Subcutaneous adipose tissue (tissue), 4 donors: ENCODE data around the gene SLC5A2. TPM values are rescaled to one million over a fixed set of nuclear protein-coding genes. Genes with fewer than 3 reads are reported as not detected.

Experiments used
- total RNA-seq, 4 donors: library from RNA; depleted of rRNA; stranded (reverse); fragments of >200 nt; gene quantifications; one replicate each; pipeline ENCODE4 v1.1.0, GENCODE V29; 2016
- TF ChIP-seq, protein P1 (sequence below): fragments of 450-650 bp; IDR thresholded peaks from one replicate; pipeline ENCODE4 v1.5.1; 2016; ENCODE audit warnings: low read depth, mild to moderate bottlenecking, control low read depth, antibody characterized with exemption, moderate library complexity

The SLC5A2 gene
- total RNA-seq, 4 donors from 2014 or later: not detected

GRCh38 chr16:31484491-31485171, 1.7 kb downstream of the SLC5A2 start:
- TF ChIP-seq, protein P1, sequence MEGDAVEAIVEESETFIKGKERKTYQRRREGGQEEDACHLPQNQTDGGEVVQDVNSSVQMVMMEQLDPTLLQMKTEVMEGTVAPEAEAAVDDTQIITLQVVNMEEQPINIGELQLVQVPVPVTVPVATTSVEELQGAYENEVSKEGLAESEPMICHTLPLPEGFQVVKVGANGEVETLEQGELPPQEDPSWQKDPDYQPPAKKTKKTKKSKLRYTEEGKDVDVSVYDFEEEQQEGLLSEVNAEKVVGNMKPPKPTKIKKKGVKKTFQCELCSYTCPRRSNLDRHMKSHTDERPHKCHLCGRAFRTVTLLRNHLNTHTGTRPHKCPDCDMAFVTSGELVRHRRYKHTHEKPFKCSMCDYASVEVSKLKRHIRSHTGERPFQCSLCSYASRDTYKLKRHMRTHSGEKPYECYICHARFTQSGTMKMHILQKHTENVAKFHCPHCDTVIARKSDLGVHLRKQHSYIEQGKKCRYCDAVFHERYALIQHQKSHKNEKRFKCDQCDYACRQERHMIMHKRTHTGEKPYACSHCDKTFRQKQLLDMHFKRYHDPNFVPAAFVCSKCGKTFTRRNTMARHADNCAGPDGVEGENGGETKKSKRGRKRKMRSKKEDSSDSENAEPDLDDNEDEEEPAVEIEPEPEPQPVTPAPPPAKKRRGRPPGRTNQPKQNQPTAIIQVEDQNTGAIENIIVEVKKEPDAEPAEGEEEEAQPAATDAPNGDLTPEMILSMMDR: no peak

DNA sequence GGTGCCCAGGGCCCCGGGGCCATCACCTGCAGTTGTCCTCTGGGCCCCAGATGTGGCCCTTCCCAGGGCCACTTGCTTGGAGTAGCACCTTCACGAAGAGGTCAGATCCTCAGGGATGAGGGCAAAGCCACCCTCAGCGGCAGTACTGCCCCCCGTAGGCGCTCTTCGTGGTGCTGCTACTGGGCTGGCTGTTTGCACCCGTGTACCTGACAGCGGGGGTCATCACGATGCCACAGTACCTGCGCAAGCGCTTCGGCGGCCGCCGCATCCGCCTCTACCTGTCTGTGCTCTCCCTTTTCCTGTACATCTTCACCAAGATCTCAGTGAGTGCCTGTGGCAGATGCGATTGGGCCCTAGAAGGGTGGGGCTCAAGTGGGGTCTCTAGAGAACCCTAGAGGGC, 2.6 kb downstream of the SLC5A2 start:
- TF ChIP-seq, protein P1: no peak

- TF ChIP-seq, protein P1: no peak
Measured at GRCh38 chr16:31486045-31486444, 3.1 kb downstream of the SLC5A2 start.

GRCh38 chr16:31487071-31487719, 4.3 kb downstream of the SLC5A2 start:
- TF ChIP-seq, protein P1: no peak

- TF ChIP-seq, protein P1: no peak
Measured at GRCh38 chr16:31487720-31488467, 5.0 kb downstream of the SLC5A2 start.

DNA sequence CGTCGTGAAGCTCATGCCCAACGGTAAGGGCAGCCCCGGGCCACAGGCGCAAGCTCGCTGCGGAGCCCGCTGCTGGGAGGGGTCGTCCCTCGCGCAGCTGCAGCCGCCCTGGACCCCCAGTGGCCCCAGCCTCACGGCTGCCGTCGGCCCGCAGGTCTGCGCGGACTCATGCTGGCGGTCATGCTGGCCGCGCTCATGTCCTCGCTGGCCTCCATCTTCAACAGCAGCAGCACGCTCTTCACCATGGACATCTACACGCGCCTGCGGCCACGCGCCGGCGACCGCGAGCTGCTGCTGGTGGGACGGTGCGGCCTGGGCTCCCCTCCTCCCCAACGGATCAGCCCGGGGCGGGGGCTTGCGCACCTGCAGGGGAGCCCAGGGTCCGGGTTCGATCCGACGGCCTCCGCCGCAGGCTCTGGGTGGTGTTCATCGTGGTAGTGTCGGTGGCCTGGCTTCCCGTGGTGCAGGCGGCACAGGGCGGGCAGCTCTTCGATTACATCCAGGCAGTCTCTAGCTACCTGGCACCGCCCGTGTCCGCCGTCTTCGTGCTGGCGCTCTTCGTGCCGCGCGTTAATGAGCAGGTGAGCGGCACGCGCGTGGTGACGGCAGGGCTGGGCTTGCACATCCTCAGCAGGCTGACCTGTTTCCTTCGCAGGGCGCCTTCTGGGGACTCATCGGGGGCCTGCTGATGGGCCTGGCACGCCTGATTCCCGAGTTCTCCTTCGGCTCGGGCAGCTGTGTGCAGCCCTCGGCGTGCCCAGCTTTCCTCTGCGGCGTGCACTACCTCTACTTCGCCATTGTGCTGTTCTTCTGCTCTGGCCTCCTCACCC, 5.8 kb downstream of the SLC5A2 start:
- TF ChIP-seq, protein P1: no peak

- TF ChIP-seq, protein P1: no peak
Measured at GRCh38 chr16:31489298-31489564, 6.3 kb downstream of the SLC5A2 start.
